Measurements from ENCODE around the gene TMEM250.
A peak's percentile ranks its signal among the peaks of the same experiment; 100 is the strongest.
"Not testable (repeated sequence)": the region's sequence is repeated elsewhere in the genome, so short reads cannot be mapped to it uniquely, and the experiment has no call there.

Gene TMEM250

DNA sequence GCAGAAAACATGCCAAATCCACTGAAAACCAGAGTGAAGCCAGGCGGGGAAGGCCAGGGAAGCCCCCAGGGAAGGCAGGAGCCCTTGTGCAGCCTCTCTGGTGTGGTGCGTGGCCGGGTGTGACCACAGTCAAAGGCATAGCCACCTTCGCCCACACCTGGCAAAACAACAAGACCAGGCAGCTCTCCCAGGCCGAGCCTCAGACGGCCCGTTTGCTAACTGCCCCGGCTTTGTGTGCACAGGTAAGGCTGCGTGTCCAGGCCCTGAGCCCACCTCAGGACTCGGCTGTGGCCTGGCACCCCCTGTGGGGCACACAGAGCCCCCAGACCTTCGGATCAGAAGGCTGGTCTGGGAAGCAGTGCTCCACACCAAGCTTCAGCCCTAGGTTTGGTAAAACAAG lies 6.1 kb downstream of the TMEM250 start:
- DNase-seq (ENCODE audit: low read depth in 4 of 4, low spot score in 1 of 4) = no peak

DNA sequence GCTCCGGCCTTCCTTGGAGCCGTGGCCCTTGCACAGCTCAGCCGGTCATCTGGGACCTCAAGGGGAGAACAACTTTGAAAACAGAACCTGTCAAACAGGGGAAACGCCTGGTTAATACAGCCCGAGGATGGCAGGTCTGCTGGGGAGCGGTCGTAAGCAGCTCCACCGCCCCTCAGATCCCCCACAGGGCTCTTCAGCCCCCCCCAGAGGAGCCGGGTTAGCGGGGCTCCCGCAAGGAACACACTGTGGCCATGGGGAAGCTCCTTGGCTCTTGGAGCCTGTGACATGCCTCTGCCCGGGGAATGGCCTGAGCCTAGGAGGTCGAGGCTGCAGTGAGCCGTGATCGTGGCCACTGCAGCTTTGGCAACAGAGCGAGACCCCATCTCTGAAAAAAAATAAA lies 6.8 kb downstream of the TMEM250 start:
- no peak for DNase-seq (ENCODE audit: low read depth in 4 of 4, low spot score in 1 of 4)

DNA sequence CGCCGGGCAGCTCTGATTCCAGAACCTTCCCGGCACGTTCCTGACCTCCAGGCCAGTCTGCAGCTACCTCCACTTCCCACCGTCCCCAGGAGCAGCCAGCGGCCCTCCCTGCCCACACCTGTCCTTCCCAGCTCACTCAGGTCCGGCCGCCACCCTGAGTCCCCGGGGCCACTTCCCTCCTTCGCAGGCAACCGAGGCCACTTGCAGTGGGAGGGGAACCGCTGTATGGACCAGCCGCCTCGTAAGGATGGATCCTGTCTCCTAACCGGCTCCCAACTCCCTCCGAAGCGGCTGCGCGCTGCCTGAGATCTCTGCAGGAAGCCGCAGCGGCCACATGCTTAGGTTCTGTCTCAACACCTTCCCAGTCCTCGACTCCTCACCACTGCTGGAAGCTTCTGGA lies 7.5 kb downstream of the TMEM250 start:
- no peak for DNase-seq (ENCODE audit: low read depth in 4 of 4, low spot score in 1 of 4)

DNA sequence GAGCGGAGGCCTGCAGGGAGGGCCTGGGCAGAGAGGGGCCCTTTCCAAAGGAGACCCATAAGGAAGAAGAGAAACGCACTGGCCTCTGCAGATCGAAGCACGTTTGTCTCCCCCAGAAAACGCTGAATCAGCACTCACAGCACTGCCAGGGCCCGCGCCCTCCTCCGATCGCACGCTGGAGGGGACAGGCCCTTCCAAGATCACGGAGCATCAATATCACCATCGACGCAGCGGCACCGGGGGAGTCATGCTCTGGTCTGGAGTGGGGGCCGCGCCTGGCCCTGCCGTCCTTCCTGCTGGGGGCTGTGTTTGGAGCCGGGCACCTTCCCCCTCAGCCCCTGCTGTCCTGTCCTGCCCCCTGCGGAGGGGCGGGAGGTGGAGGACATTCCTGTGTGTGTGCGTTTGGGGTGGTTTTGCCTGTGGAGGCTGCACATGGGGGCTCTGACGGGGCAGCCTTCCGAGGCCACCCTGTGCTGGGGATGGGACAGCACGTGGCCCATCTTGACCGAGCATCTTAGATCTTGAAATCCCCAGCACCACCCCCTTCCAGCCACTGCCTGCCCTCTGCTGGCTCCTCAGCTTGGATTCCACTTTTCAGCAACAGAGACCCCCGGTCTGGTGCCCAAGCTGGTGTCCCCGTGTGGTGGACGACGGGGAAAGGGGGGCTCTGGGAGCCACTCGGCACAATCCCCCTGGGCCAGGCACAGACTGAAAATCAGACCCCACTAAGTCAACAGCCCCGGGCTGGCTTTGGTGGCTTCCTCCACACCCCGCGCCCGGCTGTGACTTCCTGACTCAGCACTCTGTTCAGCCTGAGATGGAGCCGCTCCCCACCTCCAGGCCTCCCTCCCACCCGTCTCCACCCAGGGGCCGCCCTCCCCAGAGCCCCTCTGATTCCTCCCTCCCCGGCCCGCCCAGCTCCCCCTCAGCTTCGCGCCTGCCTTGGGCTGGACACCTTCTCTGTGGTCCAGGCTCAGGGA lies 8.3 kb downstream of the TMEM250 start:
- DNase-seq (ENCODE audit: low read depth in 4 of 4, low spot score in 1 of 4) = no peak

DNA sequence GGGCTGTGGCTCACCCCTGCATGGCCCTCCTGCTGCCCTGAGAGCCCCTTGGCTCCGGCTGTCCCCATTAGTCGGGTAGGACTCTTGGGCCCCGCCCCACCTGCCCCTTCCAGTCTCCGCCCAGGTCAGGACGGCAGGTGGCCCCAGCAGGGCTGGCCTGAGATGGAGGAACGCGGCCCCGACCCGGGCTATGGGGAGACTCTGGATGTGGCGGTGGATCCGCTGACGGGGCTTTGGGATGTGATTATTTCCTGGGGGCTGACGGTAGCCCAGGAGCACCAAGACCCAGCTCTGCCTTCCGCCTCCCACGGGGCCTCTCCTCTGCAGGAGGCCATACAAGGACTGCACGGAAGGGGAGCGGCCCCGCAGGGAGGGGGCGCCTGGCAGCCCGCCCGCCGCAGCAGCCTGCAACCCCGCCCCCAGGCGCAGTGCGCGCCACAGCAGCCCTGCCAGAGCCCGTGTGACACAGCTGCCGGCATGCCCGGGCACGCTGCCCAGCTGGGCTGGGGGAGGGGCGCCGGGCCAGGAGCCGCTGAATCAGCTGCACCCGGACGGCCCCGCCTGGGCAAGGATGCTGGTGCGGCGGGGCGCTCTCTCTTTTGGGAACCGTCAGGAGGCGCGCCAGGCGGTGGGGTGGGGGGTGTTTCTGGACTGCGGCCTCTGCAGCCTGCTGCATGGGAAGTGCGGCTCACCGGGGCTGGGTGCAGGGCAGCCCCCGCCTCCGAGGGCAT lies 9.2 kb downstream of the TMEM250 start:
- DNase-seq (ENCODE audit: low read depth in 4 of 4, low spot score in 1 of 4) = peak; percentile 62 to 92 (median 80)

DNA sequence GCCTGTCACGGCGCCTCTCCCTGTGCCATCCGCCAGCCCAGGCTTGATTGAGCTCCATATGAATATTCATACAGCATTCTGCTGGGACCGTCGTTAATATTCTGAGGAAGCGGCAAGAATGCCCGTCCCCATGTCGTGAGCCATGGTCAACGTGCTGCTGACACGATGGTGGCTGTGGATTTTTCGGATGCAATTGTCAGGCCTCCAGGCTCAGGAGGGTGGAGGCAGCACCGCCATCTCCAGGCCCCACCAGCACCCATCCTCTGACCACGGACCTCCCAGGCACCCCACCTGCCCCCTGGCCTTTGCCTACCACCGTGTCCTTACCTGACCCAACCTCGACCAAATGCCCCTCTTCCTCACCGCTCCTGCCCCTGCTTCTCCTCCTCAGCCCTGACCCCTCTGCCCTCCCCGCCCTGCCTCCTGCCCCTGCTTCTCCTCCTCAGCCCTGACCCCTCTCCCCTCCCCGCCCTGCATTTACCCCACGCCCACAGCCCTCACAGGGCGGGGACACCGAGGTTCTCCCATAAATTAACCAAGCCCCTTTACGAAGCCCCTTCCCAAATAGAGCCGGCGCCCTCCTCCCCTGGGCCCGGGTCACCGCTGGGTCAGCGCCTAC lies 9.9 kb downstream of the TMEM250 start:
- no peak for DNase-seq (ENCODE audit: low read depth in 4 of 4, low spot score in 1 of 4)

DNA sequence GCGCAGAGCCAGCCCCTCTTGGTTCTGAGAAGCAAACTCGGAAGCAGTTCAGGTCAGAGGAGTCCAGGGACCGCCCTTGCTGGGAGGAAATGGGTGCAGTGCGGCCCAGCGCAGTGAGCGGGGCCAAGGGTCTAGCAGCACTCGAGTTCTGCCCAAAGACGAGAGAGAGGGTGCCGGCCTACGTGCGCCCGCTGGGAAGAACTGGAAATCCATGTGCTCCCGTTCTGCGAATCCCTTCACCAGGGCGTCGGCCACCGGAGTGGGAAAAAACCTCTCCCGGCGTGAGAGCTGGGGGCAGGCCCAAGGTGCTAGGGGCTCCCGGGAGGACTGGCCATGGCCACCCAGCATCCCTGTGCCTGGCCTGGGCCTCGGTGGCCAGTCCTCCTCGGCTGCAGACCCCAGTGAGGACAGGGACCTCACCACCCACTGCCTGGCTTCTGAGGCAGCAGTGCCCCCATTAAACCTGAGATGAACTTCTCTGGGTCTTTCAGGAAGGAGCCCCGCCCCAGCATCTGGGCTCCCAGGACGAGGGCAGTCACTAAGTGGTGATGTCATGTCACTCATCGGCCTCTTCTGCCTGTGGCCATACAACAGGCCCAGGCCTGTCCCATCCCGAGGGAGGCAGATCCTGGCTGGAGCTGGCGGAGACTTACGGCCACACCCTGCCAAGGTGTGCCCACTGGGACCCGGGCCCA lies 10.6 kb downstream of the TMEM250 start:
- DNase-seq (ENCODE audit: low read depth in 4 of 4, low spot score in 1 of 4) = no peak

DNA sequence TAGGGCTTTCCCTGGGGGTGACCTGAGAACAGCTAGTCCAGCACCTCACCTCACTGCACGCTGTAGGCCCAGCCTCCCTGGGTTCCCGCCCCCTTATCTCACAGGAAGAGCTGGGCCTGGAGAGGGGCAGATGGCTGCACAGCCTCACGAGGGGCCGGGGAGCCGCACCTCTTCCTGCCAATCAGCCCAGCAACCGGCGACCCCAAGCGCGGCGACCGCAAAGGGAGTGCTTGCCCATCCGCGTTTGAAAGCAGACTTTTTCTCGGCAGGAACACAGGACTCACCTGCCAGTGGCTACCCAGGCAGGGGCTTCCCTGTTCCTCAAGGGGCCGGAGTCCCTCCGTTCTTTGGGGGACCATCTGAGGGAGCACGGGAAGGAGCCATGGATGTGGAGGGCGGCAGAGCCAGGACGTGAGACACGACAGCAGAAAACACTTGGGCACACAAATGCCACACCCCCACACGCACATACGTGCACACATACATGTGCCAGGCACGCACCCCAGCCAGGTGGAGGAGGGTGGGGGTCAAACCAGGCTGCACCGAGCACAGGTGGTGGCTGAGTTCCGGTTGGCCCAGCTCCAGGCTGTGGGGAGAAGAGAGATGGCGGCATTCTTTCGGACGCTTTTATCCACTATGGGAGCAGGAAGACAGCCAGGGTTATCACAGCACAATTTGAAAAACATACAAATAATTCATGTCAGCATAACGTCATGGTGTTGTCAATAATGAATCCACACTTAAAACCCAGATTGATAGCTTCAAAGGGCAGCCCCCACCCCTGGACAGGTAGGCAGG lies 11.3 kb downstream of the TMEM250 start:
- no peak for DNase-seq (ENCODE audit: low read depth in 4 of 4, low spot score in 1 of 4)

DNA sequence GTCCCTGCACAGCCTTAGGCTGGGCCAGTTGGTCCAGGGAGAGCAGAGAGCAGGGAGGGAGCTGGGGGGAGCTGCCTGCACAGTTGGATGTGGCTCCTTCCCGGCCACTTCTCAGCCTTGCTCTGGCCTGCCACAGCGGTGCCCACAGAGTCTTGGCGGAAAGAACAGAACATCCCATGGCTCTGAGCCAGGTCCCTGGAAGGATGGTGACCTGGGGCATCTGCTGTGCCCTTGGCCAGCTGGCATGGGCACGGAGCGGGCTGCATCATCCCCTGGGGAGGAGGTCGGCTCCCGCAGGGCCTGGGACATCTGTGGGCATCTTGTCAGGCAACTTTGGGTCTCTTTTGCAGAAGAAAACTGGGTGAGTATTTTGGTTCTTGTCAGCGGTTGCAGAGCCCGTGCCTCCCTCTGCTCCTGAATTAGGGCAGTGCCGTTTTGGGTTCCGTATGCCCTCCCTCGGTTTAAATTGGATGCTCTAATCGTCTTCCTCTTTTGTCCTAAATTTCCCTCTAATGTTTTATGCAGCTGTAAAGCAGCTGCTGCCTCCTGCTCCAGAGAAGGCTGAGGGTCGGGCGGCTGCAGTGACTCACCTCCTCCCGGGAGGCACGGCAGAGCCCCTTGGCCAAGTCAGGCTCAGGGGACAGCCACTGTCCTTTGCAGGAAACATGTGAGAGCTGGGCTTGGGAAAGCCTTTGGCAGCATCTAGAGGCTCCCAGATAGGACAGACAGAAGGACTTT lies 13.1 kb downstream of the TMEM250 start:
- no peak for DNase-seq (ENCODE audit: low read depth in 4 of 4, low spot score in 1 of 4)

DNA sequence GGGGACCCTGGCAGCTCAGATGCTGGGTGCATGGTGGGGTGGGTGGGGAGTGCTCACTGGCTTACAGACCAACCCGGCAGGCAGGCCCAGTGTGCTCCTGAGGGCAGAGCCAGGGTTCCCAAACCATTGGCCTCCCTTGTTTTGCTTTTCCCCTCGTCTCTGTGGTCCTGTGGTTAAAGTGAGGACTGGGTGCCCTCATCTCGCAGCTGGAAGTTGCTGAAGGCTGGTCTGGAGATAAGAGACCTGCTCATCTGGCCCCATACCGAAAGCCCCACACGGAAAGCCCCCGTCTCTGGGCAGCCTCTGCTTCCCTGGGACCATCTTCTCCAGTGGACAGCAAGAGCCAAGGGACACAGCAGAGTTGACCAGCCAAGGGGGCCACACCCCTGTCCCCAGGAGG lies 13.8 kb downstream of the TMEM250 start:
- DNase-seq (ENCODE audit: low read depth in 4 of 4, low spot score in 1 of 4) = no peak

DNA sequence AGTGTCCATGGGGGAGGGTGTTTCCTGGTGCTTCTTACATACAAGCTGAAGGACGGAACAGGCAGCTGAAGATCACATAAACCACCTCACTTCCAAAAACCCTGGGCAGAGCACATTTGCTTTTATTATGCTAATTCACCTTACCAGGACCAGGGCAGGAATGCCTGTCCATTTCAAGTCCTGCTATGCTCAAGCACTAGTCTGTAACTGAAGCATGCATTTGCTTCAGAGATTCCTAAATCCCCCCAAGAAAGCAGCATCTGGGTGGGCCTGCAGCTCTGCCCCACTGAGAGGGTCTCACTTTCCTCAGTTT lies 14.2 kb downstream of the TMEM250 start:
- no peak for DNase-seq (ENCODE audit: low read depth in 4 of 4, low spot score in 1 of 4)

DNA sequence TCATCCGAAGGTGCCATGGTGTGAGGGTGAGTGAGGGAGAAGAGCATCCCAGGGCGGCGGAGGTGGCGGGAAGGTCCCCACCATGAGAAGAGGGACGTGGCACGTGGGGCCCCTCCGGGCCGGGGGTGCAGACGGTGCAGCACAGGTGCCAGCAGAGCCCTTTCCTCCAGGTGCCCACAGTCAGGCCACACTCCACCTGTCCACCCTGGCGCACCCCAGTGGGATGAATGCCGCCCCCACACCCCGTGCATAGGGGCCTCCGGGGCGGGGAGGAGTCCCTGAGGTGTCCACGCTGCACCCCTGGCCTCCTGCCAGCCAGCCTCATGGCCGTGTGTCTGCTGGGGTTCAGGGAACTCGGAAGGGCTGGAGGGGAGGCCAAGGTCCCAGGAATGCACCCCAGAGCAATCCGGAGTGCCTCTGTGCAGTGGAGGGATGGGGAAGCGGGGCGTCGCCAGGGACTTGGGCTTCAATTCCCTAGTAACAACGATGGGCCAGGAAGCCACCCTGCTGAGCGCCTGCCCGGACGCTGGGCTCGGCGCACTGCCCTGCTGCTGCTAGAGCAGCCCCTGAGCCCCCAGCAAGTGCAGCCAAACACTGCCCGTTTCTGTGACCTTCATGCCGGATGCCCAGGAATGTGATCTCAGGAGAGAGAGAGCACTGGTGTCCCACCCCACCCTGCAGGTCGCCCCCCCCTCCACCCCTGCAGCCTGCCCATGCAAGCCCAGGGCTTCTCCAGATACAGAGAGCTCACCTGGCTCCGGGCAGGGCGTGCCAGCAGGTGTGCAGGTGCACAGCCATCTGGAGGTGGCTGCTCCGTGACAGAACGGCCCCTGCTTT lies 14.8 kb downstream of the TMEM250 start:
- DNase-seq (ENCODE audit: low read depth in 4 of 4, low spot score in 1 of 4) = no peak

DNA sequence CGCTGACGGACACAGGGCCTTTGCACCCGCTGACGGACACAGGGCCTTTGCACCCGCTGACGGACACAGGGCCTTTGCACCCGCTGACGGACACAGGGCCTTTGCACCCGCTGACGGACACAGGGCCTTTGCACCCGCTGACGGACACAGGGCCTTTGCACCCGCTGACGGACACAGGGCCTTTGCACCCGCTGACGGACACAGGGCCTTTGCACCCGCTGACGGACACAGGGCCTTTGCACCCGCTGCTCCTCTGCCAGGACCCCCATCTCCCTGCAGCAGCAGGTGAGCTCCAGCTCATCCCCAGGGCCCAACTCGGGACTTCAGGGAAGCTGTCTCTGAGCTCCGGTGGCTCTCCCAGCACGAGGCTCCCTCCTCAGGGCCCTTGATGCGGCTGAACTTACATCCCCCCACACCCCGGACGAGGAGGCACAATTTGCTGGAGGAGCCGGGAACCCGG lies 17.0 kb downstream of the TMEM250 start:
- not testable (repeated sequence) for DNase-seq (ENCODE audit: low read depth in 4 of 4, low spot score in 1 of 4)

DNA sequence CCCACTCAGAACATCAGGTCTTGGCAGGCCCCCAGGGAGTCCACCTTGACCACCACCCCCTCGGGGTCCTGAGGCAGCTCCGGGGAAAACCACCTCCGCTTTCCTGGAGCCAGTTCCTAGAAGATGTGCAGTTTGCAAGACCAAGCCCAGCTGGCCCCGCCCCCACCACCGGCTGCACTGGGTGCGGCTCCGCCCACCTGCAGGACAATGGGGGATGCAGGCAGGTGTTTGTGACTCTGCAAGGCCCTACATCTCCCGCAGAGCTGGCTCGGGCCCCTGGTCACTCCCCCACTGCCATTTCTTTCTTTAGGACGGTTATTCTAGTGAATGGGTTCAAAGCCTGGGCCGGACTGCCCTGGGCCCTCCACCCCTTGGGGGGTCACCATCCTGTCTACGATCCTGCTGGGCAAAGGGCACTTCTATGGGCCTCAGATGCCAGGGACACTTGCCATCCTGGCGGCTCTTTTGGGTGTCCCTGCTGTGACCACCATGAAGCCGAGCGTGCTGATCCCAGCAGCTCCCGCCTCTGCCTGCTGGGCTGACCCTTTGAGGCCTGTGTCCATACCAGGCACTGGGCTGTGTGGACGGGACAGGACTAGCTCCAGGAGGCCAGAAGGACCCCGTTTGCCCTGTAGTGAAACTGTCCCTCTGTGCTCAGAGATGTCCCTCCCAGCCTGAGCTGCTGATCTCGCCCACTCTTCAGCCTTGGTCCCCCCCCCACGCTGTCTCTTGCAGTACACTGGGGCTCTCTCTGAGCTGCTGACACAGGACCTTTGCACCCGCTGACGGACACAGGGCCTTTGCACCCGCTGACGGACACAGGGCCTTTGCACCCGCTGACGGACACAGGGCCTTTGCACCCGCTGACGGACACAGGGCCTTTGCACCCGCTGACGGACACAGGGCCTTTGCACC lies 17.7 kb downstream of the TMEM250 start:
- DNase-seq (ENCODE audit: low read depth in 4 of 4, low spot score in 1 of 4) = no peak

DNA sequence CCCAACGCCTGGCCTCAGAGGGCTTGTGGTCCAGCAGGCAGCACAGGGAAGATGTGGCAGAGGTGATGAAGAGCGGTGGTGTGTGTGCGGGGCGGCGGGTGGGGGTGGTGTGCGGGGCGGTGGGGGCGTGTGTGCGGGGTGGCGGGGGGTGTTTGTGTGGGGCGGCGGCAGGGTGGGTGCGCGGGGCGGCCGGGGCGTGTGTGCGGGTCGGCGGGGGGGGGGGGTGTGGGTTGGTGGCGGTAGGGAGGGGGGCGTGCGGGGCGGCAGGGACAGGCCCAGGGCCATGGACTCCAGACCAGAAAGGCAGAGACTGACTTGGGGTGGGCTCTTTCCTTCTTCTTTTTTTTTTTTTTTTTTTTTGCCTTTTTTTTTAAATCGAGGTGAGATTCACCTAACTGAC lies 19.1 kb downstream of the TMEM250 start:
- no peak for DNase-seq (ENCODE audit: low read depth in 4 of 4, low spot score in 1 of 4)

DNA sequence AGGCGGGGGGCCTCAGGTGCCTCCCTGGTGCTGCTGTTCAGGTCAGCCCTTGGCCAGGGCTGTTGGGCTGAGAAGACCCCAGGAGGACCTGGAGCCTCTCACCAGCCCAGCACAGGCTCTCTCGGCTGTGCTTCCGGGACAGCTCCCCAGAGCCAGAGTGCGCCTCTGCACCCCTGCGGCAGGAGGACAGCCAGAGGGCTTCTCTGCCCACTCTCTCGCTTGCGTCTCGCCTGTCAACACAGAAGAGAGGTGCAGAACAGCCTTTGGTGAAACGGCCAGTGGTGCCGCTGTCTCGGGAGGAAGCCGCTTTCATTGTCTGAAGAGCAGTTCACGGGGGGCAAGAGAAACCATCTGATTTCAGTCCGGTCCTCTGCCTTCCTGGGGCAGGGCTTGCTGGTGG lies 19.8 kb downstream of the TMEM250 start:
- no peak for DNase-seq (ENCODE audit: low read depth in 4 of 4, low spot score in 1 of 4)

DNA sequence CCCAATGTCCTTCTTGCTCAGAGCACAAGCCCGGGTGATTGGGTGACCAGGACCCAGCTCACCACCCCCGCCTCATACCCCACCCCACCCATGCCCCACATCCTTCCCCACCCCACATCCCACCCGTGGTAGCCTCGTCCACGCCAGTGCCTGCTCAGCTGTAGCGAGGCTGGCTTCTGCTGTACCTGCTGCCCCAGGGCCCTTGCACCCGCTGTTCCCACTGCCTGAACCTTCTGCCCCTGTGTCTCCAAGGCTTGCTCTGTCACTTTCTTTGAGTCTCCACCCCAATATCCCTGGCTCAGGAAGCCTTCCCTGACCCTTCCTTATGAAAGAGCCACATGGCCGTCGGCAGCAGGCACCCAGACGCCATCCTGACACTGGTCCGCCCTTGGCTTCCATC lies 20.5 kb downstream of the TMEM250 start:
- no peak for DNase-seq (ENCODE audit: low read depth in 4 of 4, low spot score in 1 of 4)

DNA sequence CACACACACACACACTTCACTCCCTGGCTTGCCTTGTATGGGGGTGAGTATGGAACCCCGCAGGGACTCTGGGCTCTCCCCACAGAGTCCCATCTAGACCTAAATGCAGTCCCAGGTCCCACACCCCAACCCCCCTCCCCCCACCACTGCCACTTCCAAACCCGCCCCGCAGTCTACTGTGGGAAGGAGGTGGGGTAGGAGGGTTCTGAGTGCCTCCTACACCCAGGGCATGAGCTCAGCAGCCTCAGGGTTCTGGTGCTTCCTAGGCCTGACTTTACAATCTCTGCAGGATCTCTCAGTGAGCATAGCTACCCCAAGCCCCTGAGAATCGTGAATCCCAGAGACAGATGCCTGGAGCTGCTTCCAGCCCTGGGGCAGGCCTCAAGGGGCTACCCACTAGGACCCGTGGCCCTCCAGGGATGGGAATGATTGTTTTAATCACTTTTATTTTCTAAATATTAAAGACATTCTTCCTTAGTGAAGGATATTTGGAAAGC lies 22.1 kb downstream of the TMEM250 start:
- DNase-seq (ENCODE audit: low read depth in 4 of 4, low spot score in 1 of 4) = no peak

All from stimulated activated CD4-positive, alpha-beta T cell treated with anti-CD3 and anti-CD28 coated beads, Interleukin-1b, Interleukin-23, amount 100 ng/mL, for 24 hours (primary cell).